Endothelial cell of umbilical vein (primary cell): ENCODE results near the gene MS4A2.
"Not testable (repeated sequence)": the region's sequence is repeated elsewhere in the genome, so short reads cannot be mapped to it uniquely, and the experiment has no call there.

ENCODE experiments used
- CTCF ChIP-seq, 2 donors: IDR thresholded peaks; 1 replicate in 1 of 2; 2 replicates in 1 of 2; pipeline ENCODE4 v1.5.1; 2011; ENCODE audit warnings: low read length in 2 of 2, mild to moderate bottlenecking in 2 of 2, moderate library complexity in 2 of 2, control low read depth in 1 of 2, inconsistent platforms in 1 of 2, low read depth in 1 of 2; ENCODE audit not compliant: insufficient read depth in 1 of 2; ENCODE audit errors: extremely low read depth in 1 of 2
- EZH2 ChIP-seq: IDR thresholded peaks from 2 replicates; pipeline ENCODE4 v1.6.1; 2012; ENCODE audit warnings: borderline replicate concordance, low read depth, mild to moderate bottlenecking, moderate library complexity, low read length, inconsistent platforms; ENCODE audit not compliant: severe bottlenecking
- FOS ChIP-seq: IDR thresholded peaks from 2 replicates; pipeline ENCODE4 v1.6.1; 2011; ENCODE audit warnings: mild to moderate bottlenecking, low read length, moderate library complexity, borderline replicate concordance; ENCODE audit not compliant: insufficient read depth
- POLR2A ChIP-seq: IDR thresholded peaks from 2 replicates; pipeline ENCODE4 v1.6.1; 2012; ENCODE audit warnings: low read depth, mild to moderate bottlenecking, control low read depth, low read length
- POLR2AphosphoS5 ChIP-seq: IDR thresholded peaks from 2 replicates; pipeline ENCODE4 v1.6.1; 2012; ENCODE audit warnings: low read depth, mild to moderate bottlenecking, control low read depth, low read length, moderate library complexity; ENCODE audit not compliant: insufficient read depth
- TF ChIP-seq, protein P1 (sequence below): IDR thresholded peaks from 2 replicates; pipeline ENCODE4 v1.6.1; 2011; ENCODE audit not compliant: insufficient read depth, insufficient read length

- TF ChIP-seq EZH2; CTCF (IDR thresholded peaks at IDR 0.05; ENCODE audit: extremely low read depth in 1 of 2, insufficient read depth in 1 of 2, low read depth in 1 of 2, low read length in 2 of 2); POLR2AphosphoS5; POLR2A; FOS: not testable (repeated sequence)
- TF ChIP-seq, protein P1, sequence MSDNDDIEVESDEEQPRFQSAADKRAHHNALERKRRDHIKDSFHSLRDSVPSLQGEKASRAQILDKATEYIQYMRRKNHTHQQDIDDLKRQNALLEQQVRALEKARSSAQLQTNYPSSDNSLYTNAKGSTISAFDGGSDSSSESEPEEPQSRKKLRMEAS, result not testable (repeated sequence)
These were observed 37.6 kb upstream of the MS4A2 start for GRCh38 chr11:60050839-60051238.
